Endothelial cell of hepatic sinusoid (primary cell): ENCODE measurements around the gene CCDC85A.

Experiments used
- in situ Hi-C: cut with HindIII; loops from 2 replicates; pipeline ENCODE4 v1.10.0; 2017; ENCODE audit warnings: low sequenced_read_pairs

CCDC85A gene

DNA sequence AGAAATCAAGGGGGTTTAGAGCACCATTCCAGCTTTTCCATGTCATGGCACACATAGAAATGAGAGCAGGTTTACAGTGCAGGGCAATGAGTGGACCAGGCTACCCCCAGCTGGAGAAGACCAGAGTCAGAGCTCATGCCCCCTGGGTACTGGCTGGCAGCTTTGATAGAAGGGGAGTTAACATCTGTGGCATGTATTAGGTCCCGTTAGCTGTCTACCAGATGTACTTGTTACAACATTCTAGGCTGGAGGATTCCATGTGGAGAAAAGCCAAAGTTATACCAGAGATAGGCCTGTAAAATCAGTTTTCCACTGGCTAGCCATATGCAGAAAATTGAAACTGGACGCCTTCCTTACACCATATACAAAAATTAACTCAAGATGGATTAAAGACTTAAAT lies 109.2 kb downstream of the CCDC85A start:
- in situ Hi-C loops, result no loop called here

DNA sequence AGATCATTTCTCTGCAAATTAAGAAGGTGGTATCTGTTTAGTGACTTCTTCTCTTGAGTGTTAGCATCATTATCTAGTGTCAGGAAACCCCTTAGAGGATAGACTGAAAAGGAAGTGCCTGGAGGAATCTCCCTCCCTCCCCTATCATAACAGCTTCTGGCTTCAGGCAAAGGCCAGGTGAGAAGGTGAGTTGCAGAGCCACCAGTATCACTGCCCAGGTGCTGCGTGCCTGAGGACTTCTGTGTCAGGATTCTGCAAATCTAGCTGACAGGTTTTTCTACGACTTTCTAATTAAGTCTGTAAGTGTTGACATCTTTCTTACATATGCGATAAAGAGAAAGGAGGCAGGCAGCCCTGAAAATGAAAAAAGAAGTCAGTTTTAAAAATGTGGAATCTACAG lies 111.9 kb downstream of the CCDC85A start:
- in situ Hi-C loops, result no loop called here

DNA sequence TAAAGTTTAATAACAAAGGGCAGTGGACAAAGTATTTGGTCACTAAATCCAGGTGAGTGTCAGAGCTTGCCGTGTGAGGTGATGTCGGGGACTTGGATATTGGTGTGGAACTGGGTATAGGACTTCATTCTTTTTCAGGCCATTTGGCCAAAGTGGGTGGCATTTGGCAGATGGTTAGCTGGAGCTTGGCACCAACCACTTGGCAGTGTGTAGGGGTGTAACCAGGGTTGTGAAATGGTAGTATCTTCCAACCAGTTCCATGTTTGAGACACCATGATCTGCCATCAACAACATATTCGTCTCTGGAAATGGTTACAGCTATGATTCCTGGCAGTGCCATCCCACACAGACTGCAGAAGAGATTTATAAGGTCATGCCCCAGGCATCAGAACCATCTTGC lies 113.9 kb downstream of the CCDC85A start:
- in situ Hi-C loops, result no loop called here

DNA sequence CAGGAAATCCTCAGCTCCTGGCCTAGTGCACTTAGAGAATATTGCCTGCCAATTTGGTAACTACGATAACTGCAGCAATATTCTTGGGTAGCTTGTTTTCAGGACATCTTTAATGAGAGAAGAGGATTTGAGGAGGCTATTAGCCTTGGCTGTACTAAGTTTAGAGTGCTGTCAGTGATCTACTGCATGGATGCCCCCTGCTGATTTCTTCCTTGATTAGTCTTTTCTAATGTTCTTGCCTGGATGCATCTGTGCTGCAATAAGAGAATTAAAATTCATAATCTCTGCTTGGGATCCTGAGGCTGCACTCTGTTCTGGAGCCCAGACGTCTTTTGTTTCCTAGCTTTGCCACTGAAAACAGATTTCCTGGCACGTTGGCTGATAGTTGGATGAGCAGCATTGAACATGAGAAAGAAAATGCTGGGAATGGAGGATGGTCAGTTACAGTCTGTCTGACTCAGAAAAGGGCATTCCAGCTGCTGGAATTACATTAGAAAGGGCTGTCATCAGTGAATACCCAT lies 115.4 kb downstream of the CCDC85A start:
- in situ Hi-C loops, result no loop called here

DNA sequence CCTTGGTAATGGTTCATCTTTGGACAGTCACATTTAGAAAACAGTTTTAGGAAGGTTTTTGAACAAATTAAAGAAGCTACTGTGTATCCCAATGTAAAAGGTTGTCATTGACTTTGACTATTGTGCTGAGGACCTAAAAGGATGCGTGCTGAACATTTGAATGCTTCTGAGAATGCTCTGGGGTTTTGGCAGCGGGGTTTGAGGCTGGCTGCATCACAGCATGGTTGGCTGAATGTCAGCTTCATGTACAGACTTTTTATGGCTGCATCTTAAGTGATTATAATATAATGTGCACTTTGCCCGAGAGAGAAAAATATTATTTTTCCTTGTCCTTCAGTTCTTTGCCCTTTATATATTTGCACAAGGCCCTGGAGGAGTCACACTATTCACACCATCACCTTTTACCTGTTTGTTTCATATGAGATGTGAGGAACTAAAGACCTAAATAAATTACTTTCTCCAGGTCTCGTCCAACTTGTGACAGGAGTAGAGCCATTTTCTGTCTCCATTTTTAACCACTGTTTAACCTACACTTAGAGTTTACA lies 125.9 kb downstream of the CCDC85A start:
- in situ Hi-C loops, result no loop called here

- in situ Hi-C loops, result no loop called here
These were observed 129.7 kb downstream of the CCDC85A start for GRCh38 chr2:56313500-56313921.

DNA sequence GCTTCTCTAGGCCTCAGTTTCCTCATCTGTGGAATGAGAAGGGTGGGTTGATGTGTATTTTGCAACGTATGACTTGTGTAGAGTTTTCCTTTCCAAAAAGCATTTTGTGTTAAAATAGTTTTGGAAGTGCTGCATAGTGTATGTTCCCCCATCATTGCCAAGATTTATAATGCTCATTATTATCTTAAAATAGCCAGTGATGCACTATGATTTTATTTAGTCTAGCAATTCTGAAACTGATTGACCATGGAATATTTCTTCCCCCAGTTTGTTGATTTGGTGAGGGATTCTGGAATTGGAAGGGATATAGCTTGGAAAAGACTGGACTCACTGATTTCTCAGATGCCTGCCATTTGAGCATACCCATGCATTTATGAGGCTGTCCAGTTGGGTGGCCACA lies 130.6 kb downstream of the CCDC85A start:
- in situ Hi-C loops, result no loop called here

GRCh38 chr2:56314796-56315195 lies 131.0 kb downstream of the CCDC85A start:
- in situ Hi-C loops, result no loop called here

DNA sequence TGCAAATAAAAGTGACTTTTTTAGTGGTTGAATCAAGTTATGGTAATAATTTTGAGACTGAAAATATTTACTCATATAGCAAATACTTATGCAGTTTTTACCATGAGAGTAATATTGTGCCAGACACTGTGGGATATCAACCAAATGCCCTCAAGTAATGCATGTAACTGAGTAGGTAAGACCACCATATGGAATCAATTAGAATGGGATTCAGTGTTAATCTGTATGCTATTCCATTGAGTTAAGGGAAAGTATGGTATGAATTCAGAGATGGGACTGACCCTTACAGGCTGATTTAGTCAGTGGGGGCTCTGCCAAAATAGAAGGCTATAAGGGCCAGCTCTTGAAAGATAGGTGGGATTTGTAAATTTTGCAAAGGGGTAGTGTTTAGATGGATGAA lies 131.6 kb downstream of the CCDC85A start:
- in situ Hi-C loops, result no loop called here

- in situ Hi-C loops, result no loop called here
These were observed 132.2 kb downstream of the CCDC85A start for GRCh38 chr2:56316011-56316410.

DNA sequence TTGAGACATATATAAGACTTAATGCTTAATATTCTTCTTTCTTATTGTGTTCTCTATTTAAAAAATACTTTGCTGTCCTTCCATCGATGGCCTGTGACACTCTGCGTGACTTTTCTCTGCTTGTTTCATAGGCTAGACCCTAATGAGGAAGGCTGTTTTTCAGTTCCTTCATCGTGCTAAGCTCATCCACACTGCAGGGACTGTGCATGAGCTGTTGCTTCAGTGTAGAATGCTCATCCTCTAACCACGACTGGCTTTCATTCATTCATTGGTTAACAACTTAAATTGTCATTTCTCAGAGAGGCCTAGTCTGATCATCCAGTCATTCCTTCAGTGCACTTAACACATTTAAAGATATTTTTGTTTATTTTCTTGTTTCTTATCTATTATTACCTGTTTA lies 134.4 kb downstream of the CCDC85A start:
- in situ Hi-C loops, result no loop called here

DNA sequence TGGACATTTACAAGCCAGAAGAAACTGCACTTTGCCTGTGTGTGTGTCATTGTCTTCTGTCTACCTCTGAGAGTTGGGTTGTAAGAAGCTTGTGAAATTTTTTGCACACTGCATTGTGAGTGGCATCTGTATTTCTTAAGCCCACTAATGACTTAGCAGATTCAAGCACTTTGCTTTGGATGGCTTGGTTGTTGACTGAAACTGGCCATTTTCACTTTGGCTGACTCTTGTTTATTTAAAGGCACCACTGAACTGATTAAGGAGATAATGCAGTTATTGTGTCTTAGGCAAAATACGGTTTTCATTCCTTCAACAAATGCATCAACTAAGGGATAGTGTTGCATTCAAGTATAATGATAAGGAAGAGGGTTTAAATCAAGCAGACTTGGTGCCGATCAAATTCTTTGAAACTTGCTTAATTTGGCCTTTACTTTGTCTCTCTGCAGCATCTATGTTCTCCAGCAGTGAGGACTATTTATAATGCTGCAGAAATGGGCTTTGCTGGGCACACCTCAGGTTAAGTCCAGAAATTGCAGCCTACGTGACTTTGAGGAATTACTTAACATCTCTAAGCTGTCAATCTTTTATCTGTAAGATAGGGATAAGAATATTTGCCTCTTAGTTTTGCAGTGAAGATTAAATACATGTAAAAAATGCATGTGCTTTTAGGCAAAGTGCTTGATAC lies 142.0 kb downstream of the CCDC85A start:
- in situ Hi-C loops, result no loop called here

DNA sequence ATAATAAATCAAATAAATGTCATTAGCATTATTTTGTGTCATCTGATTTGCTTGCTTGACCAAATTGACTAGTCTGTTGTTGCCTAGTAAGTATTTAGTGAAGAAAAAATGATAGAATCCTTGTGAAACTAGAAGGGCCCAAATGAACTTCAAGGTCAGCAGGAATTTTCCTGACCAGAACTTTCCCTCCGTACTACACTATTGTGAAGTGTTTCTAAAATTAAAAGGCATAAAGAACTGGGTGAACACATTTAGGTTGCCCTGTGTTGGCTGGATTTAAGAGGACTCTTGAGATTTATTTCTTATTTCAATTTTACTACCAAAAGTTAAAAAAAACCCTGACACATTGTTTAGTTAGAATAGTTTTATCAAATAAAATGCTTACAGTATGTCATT lies 142.6 kb downstream of the CCDC85A start:
- in situ Hi-C loops, result no loop called here

- in situ Hi-C loops, result no loop called here
These were observed 148.0 kb downstream of the CCDC85A start for GRCh38 chr2:56331810-56332209.

DNA sequence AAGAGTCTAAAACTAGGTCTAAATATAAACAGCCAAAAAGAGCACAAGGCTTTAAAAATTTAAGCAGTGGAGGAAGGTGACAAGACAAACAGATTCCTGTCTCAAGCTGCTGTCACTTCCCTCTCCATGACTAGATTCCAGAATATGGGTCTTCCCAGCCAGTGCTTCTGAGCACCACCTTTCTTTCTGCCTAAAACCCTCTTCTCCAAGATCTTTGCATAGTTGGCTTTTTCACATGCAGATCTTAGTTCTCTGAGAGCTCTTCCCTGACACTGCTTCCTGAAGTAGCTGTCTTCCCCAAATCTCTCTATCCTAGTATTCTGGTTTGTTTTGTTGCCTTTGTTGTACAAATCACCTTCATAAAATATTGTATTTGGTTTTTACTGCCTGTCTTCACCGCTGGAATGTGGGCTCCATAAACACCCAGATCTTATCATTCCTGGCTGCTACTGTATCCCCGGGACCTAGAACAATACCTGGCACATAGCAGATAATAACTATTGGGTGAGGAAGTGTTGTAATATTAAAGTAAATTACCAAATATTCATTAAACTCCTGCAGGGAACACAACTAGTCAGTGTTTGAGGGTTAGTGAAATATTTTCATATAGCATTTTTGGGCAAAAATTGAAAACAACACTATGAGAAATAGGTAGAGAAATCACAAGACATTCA lies 150.2 kb downstream of the CCDC85A start:
- in situ Hi-C loops, result no loop called here

GRCh38 chr2:56334622-56335021 lies 150.8 kb downstream of the CCDC85A start:
- in situ Hi-C loops, result no loop called here

GRCh38 chr2:56335101-56335500 lies 151.3 kb downstream of the CCDC85A start:
- in situ Hi-C loops, result no loop called here

- in situ Hi-C loops, result no loop called here
These were observed 153.6 kb downstream of the CCDC85A start for GRCh38 chr2:56337342-56337741.

DNA sequence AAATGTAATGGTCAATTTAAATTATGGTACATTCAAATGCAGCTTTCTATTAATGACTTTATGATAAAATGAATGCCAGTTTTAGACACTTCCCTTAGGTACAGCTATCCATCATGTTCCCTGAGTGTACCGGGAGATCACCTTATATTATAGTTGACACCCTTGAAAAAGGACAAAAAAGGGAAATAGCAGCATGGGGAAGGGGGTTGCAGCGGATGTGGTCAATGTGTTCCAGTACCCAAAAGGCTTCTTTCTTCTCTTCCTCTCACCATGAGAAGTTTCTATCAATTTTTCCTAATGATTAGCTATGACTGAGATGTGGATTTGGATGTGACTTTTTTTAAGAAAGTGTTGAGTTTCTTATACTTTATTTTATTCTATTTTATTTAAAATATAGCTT lies 154.4 kb downstream of the CCDC85A start:
- in situ Hi-C loops, result no loop called here

GRCh38 chr2:56344771-56345170 lies 161.0 kb downstream of the CCDC85A start:
- in situ Hi-C loops, result no loop called here

DNA sequence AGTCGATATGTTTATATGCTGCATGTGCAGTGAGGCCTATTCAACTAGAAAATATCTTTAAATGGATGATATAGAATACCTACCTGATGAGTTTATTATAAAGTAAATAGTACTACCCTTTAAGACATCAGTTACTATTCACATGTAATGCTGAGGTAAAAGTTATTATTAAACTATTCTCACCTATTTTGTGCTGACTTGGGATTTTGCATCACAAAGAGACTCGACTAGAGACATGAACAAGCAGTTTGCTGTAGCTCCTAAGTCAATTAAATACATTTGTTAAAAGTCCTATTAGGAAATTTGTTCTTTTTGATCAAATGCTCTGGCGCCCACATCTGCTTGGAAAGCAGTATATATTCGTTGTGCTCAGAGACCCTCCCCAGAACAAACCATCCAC lies 164.1 kb downstream of the CCDC85A start:
- in situ Hi-C loops, result no loop called here
